Measurements from ENCODE around the gene ARHGAP22.

- TF ChIP-seq POLR2A (IDR thresholded peaks at IDR 0.05) (no peak), CTCF (IDR thresholded peaks at IDR 0.05) (no peak)
Observed at GRCh38 chr10:48632166-48632565, 27.3 kb upstream of the ARHGAP22 start.
